DMS79 (cell line): ENCODE results near the gene PAPOLB.

ENCODE experiments used
- DNase-seq: peaks from one replicate; lab custom pipeline; 2025; lab: John Stamatoyannopoulos, UW

The PAPOLB gene

GRCh38 chr7:4841836-4842235, 20.0 kb downstream of the PAPOLB start:
- DNase-seq: no peak

- DNase-seq: no peak
Measured at GRCh38 chr7:4841007-4841784, 20.6 kb downstream of the PAPOLB start.

GRCh38 chr7:4840079-4840501, 21.7 kb downstream of the PAPOLB start:
- no peak for DNase-seq

- no peak for DNase-seq
Measured at GRCh38 chr7:4838626-4839334, 23.1 kb downstream of the PAPOLB start.

GRCh38 chr7:4837803-4838625, 23.8 kb downstream of the PAPOLB start:
- no peak for DNase-seq

- no peak for DNase-seq
Measured at GRCh38 chr7:4837041-4837802, 24.6 kb downstream of the PAPOLB start.

- DNase-seq: no peak
Measured at GRCh38 chr7:4836206-4836661, 25.6 kb downstream of the PAPOLB start.

- no peak for DNase-seq
Measured at GRCh38 chr7:4835398-4836205, 26.2 kb downstream of the PAPOLB start.

GRCh38 chr7:4834601-4835397, 27.0 kb downstream of the PAPOLB start:
- DNase-seq: no peak

GRCh38 chr7:4833691-4834600, 27.9 kb downstream of the PAPOLB start:
- DNase-seq: no peak

- DNase-seq: no peak
Measured at GRCh38 chr7:4833176-4833575, 28.7 kb downstream of the PAPOLB start.

GRCh38 chr7:4832711-4833110, 29.1 kb downstream of the PAPOLB start:
- no peak for DNase-seq

- DNase-seq: no peak
Measured at GRCh38 chr7:4831723-4832495, 29.9 kb downstream of the PAPOLB start.

- DNase-seq: no peak
Measured at GRCh38 chr7:4830176-4830575, 31.7 kb downstream of the PAPOLB start.

GRCh38 chr7:4828720-4829383, 33.0 kb downstream of the PAPOLB start:
- no peak for DNase-seq

GRCh38 chr7:4825081-4825480, 36.7 kb downstream of the PAPOLB start:
- no peak for DNase-seq

- no peak for DNase-seq
Measured at GRCh38 chr7:4824120-4824775, 37.6 kb downstream of the PAPOLB start.
